HepG2 (cell line): ENCODE data around the gene ZNF227. TPM values are rescaled to one million over a fixed set of nuclear protein-coding genes. Genes with fewer than 3 reads are reported as not detected.
A peak's percentile ranks its signal among the peaks of the same experiment; 100 is the strongest.

Source experiments
- ATF3 ChIP-seq: sonication (generic); formaldehyde crosslinking; IDR thresholded peaks from 2 replicates; pipeline ENCODE4 v1.4.0; 2020; ENCODE audit warnings: missing genetic modification reagents
- ATRX ChIP-seq: sonication (generic); formaldehyde crosslinking; IDR thresholded peaks from 2 replicates; pipeline ENCODE4 v1.4.0; 2020; ENCODE audit warnings: missing genetic modification reagents, borderline replicate concordance
- CREM ChIP-seq, 2 experiments: sonication (generic) in 1 of 2; formaldehyde crosslinking in 1 of 2; IDR thresholded peaks; 2 replicates each; pipeline versions ENCODE4 v1.4.0 to v1.6.1; 2016 to 2020; ENCODE audit warnings: antibody characterized with exemption in 1 of 2, mild to moderate bottlenecking in 1 of 2, missing genetic modification reagents in 1 of 2
- CSRNP1 ChIP-seq: sonication (generic); formaldehyde crosslinking; IDR thresholded peaks from 2 replicates; pipeline ENCODE4 v1.8.1; 2023; ENCODE audit warnings: mild to moderate bottlenecking, missing genetic modification reagents
- DPF2 ChIP-seq: sonication (generic); formaldehyde crosslinking; IDR thresholded peaks from 2 replicates; pipeline ENCODE4 v1.4.0; 2020; ENCODE audit warnings: mild to moderate bottlenecking, low read depth, missing genetic modification reagents, borderline replicate concordance
- ELF3 ChIP-seq: IDR thresholded peaks from 2 replicates; pipeline ENCODE4 v1.6.1; 2016; ENCODE audit warnings: missing genetic modification reagents, missing compliant biosample characterization
- HOXD1 ChIP-seq: sonication (generic); formaldehyde crosslinking; IDR thresholded peaks from 2 replicates; pipeline ENCODE4 v1.5.0; 2020; ENCODE audit warnings: missing genetic modification reagents
- KDM5B ChIP-seq: sonication (generic); formaldehyde crosslinking; IDR thresholded peaks from 2 replicates; pipeline ENCODE4 v1.4.0; 2020; ENCODE audit warnings: missing genetic modification reagents, mild to moderate bottlenecking, borderline replicate concordance
- MED1 ChIP-seq: sonication (generic); formaldehyde crosslinking; IDR thresholded peaks from 2 replicates; pipeline ENCODE4 v1.4.0; 2020; ENCODE audit warnings: missing genetic modification reagents
- NR1H2 ChIP-seq: sonication (generic); formaldehyde crosslinking; IDR thresholded peaks from 2 replicates; pipeline ENCODE4 v1.8.1; 2022; ENCODE audit warnings: low read depth, missing genetic modification reagents, borderline replicate concordance
- PRDM15 ChIP-seq: sonication (generic); formaldehyde crosslinking; IDR thresholded peaks from 2 replicates; pipeline ENCODE4 v1.4.0; 2020; ENCODE audit warnings: missing genetic modification reagents
- TAF1 ChIP-seq: sonication (generic); formaldehyde crosslinking; IDR thresholded peaks from 2 replicates; pipeline ENCODE4 v1.4.0; 2020; ENCODE audit warnings: missing genetic modification reagents
- ZFAT ChIP-seq: sonication (generic); formaldehyde crosslinking; conservative IDR thresholded peaks from 2 replicates; pipeline ENCODE4 v1.8.1; 2023; ENCODE audit warnings: missing genetic modification reagents, inconsistent platforms
- ZMYM4 ChIP-seq: sonication (generic); formaldehyde crosslinking; IDR thresholded peaks from 2 replicates; pipeline ENCODE4 v1.8.1; 2023; ENCODE audit warnings: mild to moderate bottlenecking, missing genetic modification reagents
- ZNF234 ChIP-seq: sonication (generic); formaldehyde crosslinking; conservative IDR thresholded peaks from 2 replicates; pipeline ENCODE4 v1.5.1; 2020; ENCODE audit warnings: mild to moderate bottlenecking, missing genetic modification reagents
- ZNF616 ChIP-seq: sonication (generic); formaldehyde crosslinking; IDR thresholded peaks from 2 replicates; pipeline ENCODE4 v1.5.0; 2020; ENCODE audit warnings: low read depth, mild to moderate bottlenecking, missing genetic modification reagents
- ZNF709 ChIP-seq: sonication (generic); formaldehyde crosslinking; IDR thresholded peaks from 2 replicates; pipeline ENCODE4 v1.5.0; 2020; ENCODE audit warnings: mild to moderate bottlenecking, missing genetic modification reagents
- polyA plus RNA-seq, 8 experiments: library from polyadenylated mRNA; depleted of rRNA in 3 of 8; stranded (reverse) in 7 of 8; unstranded in 1 of 8; fragments of >200 nt; fragmentation: Illumina TruSeq in 4 of 8; extraction: Trizol in 4 of 8; gene quantifications; 2 replicates each; pipeline versions ENCODE4 v1.2.1 to v1.2.3, GENCODE V29; 2011 to 2016; ENCODE audit warnings: low read depth in 4 of 8, missing spikeins in 1 of 8, mixed read lengths in 1 of 8; ENCODE audit not compliant: insufficient read depth in 1 of 8
- total RNA-seq, 5 experiments: library from RNA; depleted of rRNA; stranded (reverse); fragments of >200 nt; fragmentation: Illumina TruSeq; extraction: Trizol; gene quantifications; 2 replicates each; pipeline ENCODE4 v1.2.3, GENCODE V29; 2016; ENCODE audit warnings: low read depth in 1 of 5
- TF ChIP-seq, protein P1 (sequence below): sonication (generic); formaldehyde crosslinking; IDR thresholded peaks from 2 replicates; pipeline ENCODE4 v1.5.1; 2020; ENCODE audit warnings: missing genetic modification reagents, mild to moderate bottlenecking, borderline replicate concordance
- TF ChIP-seq, protein P2 (sequence below): sonication (generic); formaldehyde crosslinking; IDR thresholded peaks from 2 replicates; pipeline ENCODE4 v1.5.0; 2020; ENCODE audit warnings: missing genetic modification reagents

The ZNF227 gene
- total and polyA plus RNA-seq, 2 of the 13 experiments (the other 11 are each of a cell fraction or from before 2014, with no cell fraction given) = 3.1 to 16.8 TPM

DNA sequence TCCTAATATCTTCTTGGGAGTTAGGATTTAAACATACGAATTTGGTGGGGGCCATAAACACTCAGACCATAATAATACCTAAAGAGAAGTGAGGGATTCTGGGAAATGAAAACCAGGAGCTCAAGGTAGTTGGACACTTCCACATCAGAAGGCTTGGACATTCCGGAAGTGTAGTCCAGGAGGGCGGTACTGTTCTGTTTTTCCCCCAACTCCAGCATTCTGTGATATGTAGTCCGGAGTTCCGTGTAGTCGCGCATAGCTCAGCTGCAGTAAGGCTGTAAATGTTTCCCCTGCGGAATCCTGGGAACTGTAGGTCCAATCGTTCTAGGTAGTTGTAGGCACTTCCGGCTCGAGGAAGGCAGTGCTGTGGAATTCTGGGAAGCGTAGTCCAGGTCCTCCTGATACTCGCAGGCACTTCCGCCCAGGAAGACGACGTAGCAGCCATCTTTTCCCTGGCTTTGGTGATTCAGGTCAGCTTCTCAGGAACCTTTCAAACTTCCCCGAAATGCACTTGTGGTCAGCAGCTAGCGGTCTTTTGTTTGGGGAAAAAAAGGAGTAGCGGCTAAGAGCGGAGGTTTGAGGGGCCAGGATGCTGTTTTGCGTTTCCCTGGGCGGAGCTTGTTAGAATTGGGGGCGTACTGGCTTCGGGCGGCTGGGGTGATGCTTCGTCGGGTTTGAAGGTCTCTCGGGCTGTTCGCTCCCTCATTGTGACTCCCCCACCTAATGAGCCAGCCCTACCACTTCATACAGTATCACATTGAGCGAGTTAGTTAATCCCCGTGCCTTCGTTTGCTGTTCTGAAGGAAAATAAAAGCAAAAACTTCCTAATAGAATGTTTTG, 47.4 kb upstream of the ZNF227 start, which contains the start of gene ZNF226 (continued):
- peak; percentile 95 for TF ChIP-seq ELF3 (CRISPR knock-in tag)
- peak; percentile 52; the same call in 1 of the 2 replicates for TF ChIP-seq KDM5B (CRISPR knock-in tag)
- TF ChIP-seq ZNF616 (CRISPR knock-in tag) = no peak
- 0 out of 2 replicates have a peak, but pooled peaks have one; percentile 46 for TF ChIP-seq ZNF709
- no peak for TF ChIP-seq ATRX (CRISPR knock-in tag)
- peak; percentile 56 for TF ChIP-seq MED1 (CRISPR knock-in tag)
- TF ChIP-seq, protein P1, sequence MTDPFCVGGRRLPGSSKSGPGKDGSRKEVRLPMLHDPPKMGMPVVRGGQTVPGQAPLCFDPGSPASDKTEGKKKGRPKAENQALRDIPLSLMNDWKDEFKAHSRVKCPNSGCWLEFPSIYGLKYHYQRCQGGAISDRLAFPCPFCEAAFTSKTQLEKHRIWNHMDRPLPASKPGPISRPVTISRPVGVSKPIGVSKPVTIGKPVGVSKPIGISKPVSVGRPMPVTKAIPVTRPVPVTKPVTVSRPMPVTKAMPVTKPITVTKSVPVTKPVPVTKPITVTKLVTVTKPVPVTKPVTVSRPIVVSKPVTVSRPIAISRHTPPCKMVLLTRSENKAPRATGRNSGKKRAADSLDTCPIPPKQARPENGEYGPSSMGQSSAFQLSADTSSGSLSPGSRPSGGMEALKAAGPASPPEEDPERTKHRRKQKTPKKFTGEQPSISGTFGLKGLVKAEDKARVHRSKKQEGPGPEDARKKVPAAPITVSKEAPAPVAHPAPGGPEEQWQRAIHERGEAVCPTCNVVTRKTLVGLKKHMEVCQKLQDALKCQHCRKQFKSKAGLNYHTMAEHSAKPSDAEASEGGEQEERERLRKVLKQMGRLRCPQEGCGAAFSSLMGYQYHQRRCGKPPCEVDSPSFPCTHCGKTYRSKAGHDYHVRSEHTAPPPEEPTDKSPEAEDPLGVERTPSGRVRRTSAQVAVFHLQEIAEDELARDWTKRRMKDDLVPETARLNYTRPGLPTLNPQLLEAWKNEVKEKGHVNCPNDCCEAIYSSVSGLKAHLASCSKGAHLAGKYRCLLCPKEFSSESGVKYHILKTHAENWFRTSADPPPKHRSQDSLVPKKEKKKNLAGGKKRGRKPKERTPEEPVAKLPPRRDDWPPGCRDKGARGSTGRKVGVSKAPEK (CRISPR knock-in tag) = no peak
- TF ChIP-seq CREM (IDR thresholded peaks at IDR 0.05) = peak; percentile 100
- TF ChIP-seq CREM (CRISPR knock-in tag; IDR thresholded peaks at IDR 0.05) = no peak
- TF ChIP-seq HOXD1 (CRISPR knock-in tag) = 0 out of 2 replicates have a peak, but pooled peaks have one; percentile 22
- TF ChIP-seq PRDM15 (CRISPR knock-in tag) = peak; percentile 46; the same call in 1 of the 2 replicates
- peak; percentile 46 for TF ChIP-seq TAF1 (CRISPR knock-in tag)
- TF ChIP-seq, protein P2, sequence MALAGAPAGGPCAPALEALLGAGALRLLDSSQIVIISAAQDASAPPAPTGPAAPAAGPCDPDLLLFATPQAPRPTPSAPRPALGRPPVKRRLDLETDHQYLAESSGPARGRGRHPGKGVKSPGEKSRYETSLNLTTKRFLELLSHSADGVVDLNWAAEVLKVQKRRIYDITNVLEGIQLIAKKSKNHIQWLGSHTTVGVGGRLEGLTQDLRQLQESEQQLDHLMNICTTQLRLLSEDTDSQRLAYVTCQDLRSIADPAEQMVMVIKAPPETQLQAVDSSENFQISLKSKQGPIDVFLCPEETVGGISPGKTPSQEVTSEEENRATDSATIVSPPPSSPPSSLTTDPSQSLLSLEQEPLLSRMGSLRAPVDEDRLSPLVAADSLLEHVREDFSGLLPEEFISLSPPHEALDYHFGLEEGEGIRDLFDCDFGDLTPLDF (CRISPR knock-in tag) = peak; percentile 67
- TF ChIP-seq ZNF234 (CRISPR knock-in tag) = no peak
- TF ChIP-seq NR1H2 = no peak
- TF ChIP-seq ZMYM4 (CRISPR knock-in tag) = peak; percentile 77; the same call in 1 of the 2 replicates
- no peak for TF ChIP-seq ATF3
- TF ChIP-seq ZFAT (CRISPR knock-in tag) = no peak
- no peak; the same call in 1 of the 2 replicates for TF ChIP-seq CSRNP1 (CRISPR knock-in tag)
- no peak for TF ChIP-seq DPF2
